PC-3 (cell line): ENCODE data around the gene DND1.

ENCODE experiments used
- CTCF ChIP-seq: fragments of 300-600 bp; sonication (generic); conservative IDR thresholded peaks from 2 replicates; pipeline ENCODE4 v1.5.1; 2017; ENCODE audit warnings: antibody characterized with exemption, low read depth, mild to moderate bottlenecking, low read length
- EZH2 ChIP-seq: fragments of 300-600 bp; sonication (generic); IDR thresholded peaks from one replicate; pipeline ENCODE4 v1.6.1; 2017; ENCODE audit warnings: antibody characterized with exemption, mild to moderate bottlenecking, low read length; ENCODE audit not compliant: unreplicated experiment
- EZH2phosphoT487 ChIP-seq: fragments of 300-600 bp; sonication (generic); IDR thresholded peaks from 2 replicates; pipeline ENCODE4 v1.6.1; 2018; ENCODE audit warnings: mild to moderate bottlenecking, antibody characterized with exemption, low read length, borderline replicate concordance

- TF ChIP-seq CTCF (no peak), EZH2phosphoT487 (no peak), EZH2 (no peak)
Observed at GRCh38 chr5:140671472-140672125, 1.8 kb downstream of the DND1 start.
